MM.1S (cell line): Measurements from ENCODE around the gene ALX3.

Source experiments
- DNase-seq: peaks from one replicate; pipeline ENCODE4 v3.0.0-alpha.2; 2015
- H2AFZ ChIP-seq: fragments of 300-600 bp; sonication (generic); 2 replicates; pipeline ENCODE4 v1.6.0; 2016; ENCODE audit warnings: antibody characterized with exemption, low read length
- H3F3A ChIP-seq: fragments of 300-600 bp; sonication (generic); 2 replicates; pipeline ENCODE4 v1.6.1; 2016; ENCODE audit warnings: mild to moderate bottlenecking, antibody characterized with exemption, low read length, moderate library complexity, mixed read lengths; ENCODE audit not compliant: insufficient read depth
- H3K27ac ChIP-seq: fragments of 300-600 bp; sonication (generic); 2 replicates; pipeline ENCODE4 v1.5.1; 2016; ENCODE audit warnings: mild to moderate bottlenecking, low read length
- H3K27me3 ChIP-seq: fragments of 300-600 bp; sonication (generic); replicated peaks from 2 replicates; pipeline ENCODE4 v1.6.0; 2016; ENCODE audit warnings: low read length; ENCODE audit not compliant: insufficient read depth
- H3K36me3 ChIP-seq: fragments of 300-600 bp; sonication (generic); replicated peaks from 2 replicates; pipeline ENCODE4 v1.6.1; 2016; ENCODE audit warnings: mild to moderate bottlenecking, low read length, mixed read lengths; ENCODE audit not compliant: insufficient read depth
- H3K4me1 ChIP-seq: fragments of 300-600 bp; sonication (generic); 2 replicates; pipeline ENCODE4 v1.6.1; 2016; ENCODE audit warnings: low read length, mixed read lengths
- H3K4me2 ChIP-seq: fragments of 300-600 bp; sonication (generic); 2 replicates; pipeline ENCODE4 v1.6.0; 2016; ENCODE audit warnings: low read depth, low read length
- H3K4me3 ChIP-seq: fragments of 300-600 bp; sonication (generic); 2 replicates; pipeline ENCODE4 v1.5.1; 2016; ENCODE audit warnings: low read length, mixed read lengths
- H3K79me2 ChIP-seq: fragments of 300-600 bp; sonication (generic); 2 replicates; pipeline ENCODE4 v1.6.1; 2016; ENCODE audit warnings: mixed run types, low read length, mixed read lengths
- H3K9ac ChIP-seq: fragments of 300-600 bp; sonication (generic); 2 replicates; pipeline ENCODE4 v1.6.1; 2016; ENCODE audit warnings: low read length, mixed read lengths
- H3K9me2 ChIP-seq: fragments of 300-600 bp; sonication (generic); replicated peaks from 2 replicates; pipeline ENCODE4 v1.6.1; 2016; ENCODE audit warnings: mild to moderate bottlenecking, low read length, mixed read lengths; ENCODE audit not compliant: insufficient read depth
- H3K9me3 ChIP-seq: fragments of 300-600 bp; sonication (generic); replicated peaks from 2 replicates; pipeline ENCODE4 v1.6.1; 2016; ENCODE audit warnings: mild to moderate bottlenecking, low read length, mixed read lengths; ENCODE audit not compliant: insufficient read depth
- H4K20me1 ChIP-seq: fragments of 300-600 bp; sonication (generic); 2 replicates; pipeline ENCODE4 v1.6.1; 2016; ENCODE audit warnings: mild to moderate bottlenecking, low read length, moderate library complexity, mixed read lengths; ENCODE audit not compliant: insufficient read depth
- CTCF ChIP-seq: fragments of 300-600 bp; sonication (generic); IDR thresholded peaks from 2 replicates; pipeline ENCODE4 v1.5.1; 2016; ENCODE audit warnings: antibody characterized with exemption, low read length, mixed read lengths
- EZH2 ChIP-seq: fragments of 300-600 bp; sonication (generic); optimal IDR thresholded peaks from 2 replicates; pipeline ENCODE3; 2017; ENCODE audit warnings: low read depth, mild to moderate bottlenecking, antibody characterized with exemption, low read length, mixed read lengths
- EZH2phosphoT487 ChIP-seq: fragments of 300-600 bp; sonication (generic); IDR thresholded peaks from 2 replicates; pipeline ENCODE4 v1.6.1; 2018; ENCODE audit warnings: antibody characterized with exemption, low read length

Gene ALX3

GRCh38 chr1:110085671-110086070 is 15.2 kb upstream of the ALX3 start:
- H3K4me1 ChIP-seq = no peaks in the 10 kb centered on the region

GRCh38 chr1:110084227-110085078 is 14.0 kb upstream of the ALX3 start:
- Histone ChIP-seq H3K9ac (peak overlapping the region; percentile 16; the same call in 1 of the 2 replicates), H3K36me3 (no peaks in the 10 kb centered on the region), H3K4me1 (no peaks in the 10 kb centered on the region), H3K79me2 (no peaks in the 10 kb centered on the region), H3K9me3 (no peaks in the 10 kb centered on the region), H3K27me3 (peaks cover 18% of the 10 kb centered on the region), H3K27ac (no peak overlapping the region), H3K4me2 (peak overlapping the region; percentile 86), H2AFZ (peak overlapping the region; percentile 56), H4K20me1 (no peaks in the 10 kb centered on the region), H3K4me3 (peak overlapping the region; percentile 56), H3K9me2 (no peaks in the 10 kb centered on the region), H3F3A (no peaks in the 10 kb centered on the region)
- DNase-seq = peak; percentile 28
- TF ChIP-seq EZH2 (no peak), CTCF (no peak), EZH2phosphoT487 (no peak)

More at GRCh38 chr1:110085671-110086070, 15.2 kb upstream of the ALX3 start:
- Histone ChIP-seq H3K4me3 (no peak overlapping the region), H4K20me1 (no peaks in the 10 kb centered on the region), H3F3A (no peaks in the 10 kb centered on the region), H3K36me3 (no peaks in the 10 kb centered on the region), H3K9ac (no peak overlapping the region), H3K9me3 (no peaks in the 10 kb centered on the region), H3K27me3 (peaks cover 18% of the 10 kb centered on the region), H3K79me2 (no peaks in the 10 kb centered on the region), H2AFZ (no peak overlapping the region), H3K9me2 (no peaks in the 10 kb centered on the region), H3K27ac (no peak overlapping the region), H3K4me2 (no peak overlapping the region)
- TF ChIP-seq EZH2 = no peak
- TF ChIP-seq CTCF = no peak
- no peak for TF ChIP-seq EZH2phosphoT487
- DNase-seq = no peak

GRCh38 chr1:110083866-110084226 is 13.4 kb upstream of the ALX3 start:
- TF ChIP-seq CTCF (no peak), EZH2phosphoT487 (no peak), EZH2 (no peak)
- Histone ChIP-seq H4K20me1 (no peaks in the 10 kb centered on the region), H3K9ac (no peak overlapping the region), H3K36me3 (no peaks in the 10 kb centered on the region), H3K27me3 (peaks cover 18% of the 10 kb centered on the region), H3K4me3 (peak overlapping the region; percentile 56), H3K4me2 (peak overlapping the region; percentile 86), H3K4me1 (no peaks in the 10 kb centered on the region), H3F3A (no peaks in the 10 kb centered on the region), H3K79me2 (no peaks in the 10 kb centered on the region), H3K27ac (no peak overlapping the region), H2AFZ (peak overlapping the region; percentile 56; the same call in 1 of the 2 replicates), H3K9me3 (no peaks in the 10 kb centered on the region), H3K9me2 (no peaks in the 10 kb centered on the region)
- no peak for DNase-seq
